Stimulated activated CD4-positive, alpha-beta T cell treated with anti-CD3 and anti-CD28 coated beads, Interleukin-1b, Interleukin-23, amount 100 ng/mL, for 1 hour (primary cell): ENCODE data around the gene ARRDC4.
"Not testable (repeated sequence)": the region's sequence is repeated elsewhere in the genome, so short reads cannot be mapped to it uniquely, and the experiment has no call there.

ENCODE experiments used
- DNase-seq, 2 donors: peaks; one replicate each; pipeline ENCODE4 v3.0.0-alpha.2; 2020; ENCODE audit warnings: low read depth in 2 of 2

ARRDC4 gene

GRCh38 chr15:97966246-97966645, 5.7 kb downstream of the ARRDC4 start:
- DNase-seq = no peak

- no peak for DNase-seq
These were observed 6.6 kb downstream of the ARRDC4 start for GRCh38 chr15:97966924-97967620.

GRCh38 chr15:97967881-97968280, 7.4 kb downstream of the ARRDC4 start:
- no peak for DNase-seq

GRCh38 chr15:97968380-97968779, 7.9 kb downstream of the ARRDC4 start:
- DNase-seq = no peak

GRCh38 chr15:97972366-97972765, 11.9 kb downstream of the ARRDC4 start:
- DNase-seq = no peak

- DNase-seq = no peak
These were observed 15.6 kb downstream of the ARRDC4 start for GRCh38 chr15:97976129-97976528.

- no peak for DNase-seq
These were observed 16.4 kb downstream of the ARRDC4 start for GRCh38 chr15:97976766-97977503.

- no peak for DNase-seq
These were observed 17.2 kb downstream of the ARRDC4 start for GRCh38 chr15:97977734-97978133.

- DNase-seq = no peak
These were observed 18.1 kb downstream of the ARRDC4 start for GRCh38 chr15:97978401-97979139.

GRCh38 chr15:97979140-97979520, 18.6 kb downstream of the ARRDC4 start:
- DNase-seq = no peak

- DNase-seq = no peak
These were observed 20.6 kb downstream of the ARRDC4 start for GRCh38 chr15:97981058-97981457.

GRCh38 chr15:97981758-97982157, 21.3 kb downstream of the ARRDC4 start:
- no peak for DNase-seq

- DNase-seq = no peak
These were observed 23.7 kb downstream of the ARRDC4 start for GRCh38 chr15:97984157-97984556.

- not testable (repeated sequence) for DNase-seq
These were observed 25.5 kb downstream of the ARRDC4 start for GRCh38 chr15:97985979-97986378.

- DNase-seq = no peak
These were observed 26.3 kb downstream of the ARRDC4 start for GRCh38 chr15:97986781-97987180.

GRCh38 chr15:97989299-97989698, 28.8 kb downstream of the ARRDC4 start:
- no peak for DNase-seq

GRCh38 chr15:97991972-97992541, 31.6 kb downstream of the ARRDC4 start:
- DNase-seq = no peak

- DNase-seq = no peak
These were observed 32.3 kb downstream of the ARRDC4 start for GRCh38 chr15:97992823-97993222.

- DNase-seq = no peak
These were observed 32.8 kb downstream of the ARRDC4 start for GRCh38 chr15:97993310-97993738.

- DNase-seq = no peak
These were observed 33.7 kb downstream of the ARRDC4 start for GRCh38 chr15:97994236-97994635.

- DNase-seq = no peak
These were observed 34.7 kb downstream of the ARRDC4 start for GRCh38 chr15:97995192-97995591.

- DNase-seq = no peak
These were observed 35.5 kb downstream of the ARRDC4 start for GRCh38 chr15:97995881-97996603.
